Myocyte (in vitro differentiated cells): ENCODE results near the gene TKTL1. TPM values are rescaled to one million over a fixed set of nuclear protein-coding genes. Genes with fewer than 3 reads are reported as not detected.
"Not testable (repeated sequence)": the region's sequence is repeated elsewhere in the genome, so short reads cannot be mapped to it uniquely, and the experiment has no call there.

ENCODE experiments used
- DNase-seq: peaks from one replicate; pipeline ENCODE4 v3.0.0-alpha.2; 2012; ENCODE audit warnings: low read depth
- total RNA-seq: library from RNA; depleted of rRNA; stranded (reverse); fragments of >200 nt; gene quantifications from 2 replicates; pipeline ENCODE4 v1.2.3, GENCODE V29; 2014

TKTL1 gene
- total RNA-seq, 1 donor from 2014 or later = not detected

- DNase-seq = not testable (repeated sequence)
These were observed 47.5 kb downstream of the TKTL1 start for GRCh38 chrX:154343063-154343462.

- DNase-seq = not testable (repeated sequence)
These were observed 48.0 kb downstream of the TKTL1 start for GRCh38 chrX:154343620-154344019.

DNA sequence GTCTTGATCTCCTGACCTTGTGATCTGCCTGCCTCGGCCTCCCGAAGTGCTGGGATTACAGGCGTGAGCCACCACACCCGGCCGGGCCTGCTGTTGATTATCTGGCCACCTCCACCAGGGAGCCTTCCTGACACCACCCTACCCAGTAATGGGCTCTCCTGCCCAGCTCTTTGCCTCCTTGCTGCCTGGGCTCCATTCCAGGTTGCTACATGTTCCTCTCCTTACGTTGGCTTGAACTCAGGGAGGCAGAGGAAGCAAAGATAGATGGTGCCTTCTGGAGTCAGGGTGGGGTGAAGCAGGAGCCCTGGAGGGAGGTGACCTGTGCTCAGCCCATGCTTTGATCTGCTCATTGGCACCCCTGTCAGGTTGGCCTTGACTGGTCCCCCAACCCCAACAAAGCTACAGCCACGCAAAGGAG, 52.5 kb downstream of the TKTL1 start:
- no peak for DNase-seq

DNA sequence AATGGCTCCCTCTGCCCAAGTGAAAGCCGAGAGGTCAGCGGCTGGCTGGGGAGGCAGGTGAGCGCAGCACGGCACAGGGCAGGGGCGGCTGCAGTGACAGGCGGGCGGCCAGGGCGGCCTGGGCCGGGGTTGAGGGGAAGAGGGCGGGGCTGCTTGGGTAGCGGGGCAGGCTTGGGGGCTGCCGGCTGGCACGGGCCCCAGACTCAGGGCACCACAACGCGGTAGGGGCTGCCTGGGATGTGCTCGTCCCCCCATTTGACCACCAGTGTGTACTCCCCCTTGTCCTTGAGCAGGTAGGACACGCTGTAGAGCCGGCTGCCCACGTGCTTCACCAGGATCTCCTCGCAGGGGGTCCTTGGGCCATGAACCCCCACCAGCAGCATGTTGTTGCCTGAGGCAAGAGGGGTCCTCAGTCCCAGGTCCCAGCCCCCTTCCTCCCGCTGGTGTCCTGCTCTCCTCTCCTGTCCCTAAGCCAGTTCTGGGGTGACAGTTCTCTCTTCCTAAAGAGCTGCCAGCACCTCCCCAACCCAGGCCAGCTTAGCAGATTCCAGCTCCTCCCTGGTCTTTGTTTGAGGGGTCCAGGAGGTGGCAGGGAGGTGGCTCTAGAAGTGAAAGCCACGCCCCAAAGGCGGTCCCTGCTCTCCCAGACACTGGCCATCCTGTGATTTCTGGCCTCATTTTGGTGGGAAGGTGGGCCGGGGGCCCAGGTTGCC, 53.2 kb downstream of the TKTL1 start:
- no peak for DNase-seq

DNA sequence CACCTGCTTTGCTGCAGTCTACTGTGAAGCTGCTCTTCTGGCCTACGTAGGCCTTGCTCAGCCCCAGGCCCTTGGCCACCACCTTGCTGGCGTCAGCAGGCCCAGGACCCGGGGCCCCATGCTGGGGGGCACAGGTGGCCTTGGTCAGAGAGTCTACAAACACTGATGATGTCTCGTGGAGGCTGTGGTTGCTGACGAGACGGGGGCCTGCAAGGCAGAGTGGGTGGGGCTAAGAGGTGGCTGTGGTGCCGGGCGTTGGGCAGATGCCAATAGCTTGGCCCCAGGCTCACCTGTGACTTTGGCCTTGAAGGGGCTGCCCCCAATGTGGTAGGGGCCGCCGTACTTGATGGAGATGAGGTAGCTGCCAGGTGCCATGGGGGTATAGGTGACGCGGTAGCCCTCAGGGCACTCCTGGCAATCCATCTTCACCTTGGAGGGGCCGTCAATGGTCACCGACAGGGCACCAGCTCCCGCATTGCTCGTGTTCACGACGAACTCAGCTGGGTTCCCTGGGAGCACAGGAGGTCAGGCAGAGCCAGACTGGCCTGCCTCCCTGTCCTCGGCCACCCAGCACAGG, 53.9 kb downstream of the TKTL1 start:
- DNase-seq = no peak

DNA sequence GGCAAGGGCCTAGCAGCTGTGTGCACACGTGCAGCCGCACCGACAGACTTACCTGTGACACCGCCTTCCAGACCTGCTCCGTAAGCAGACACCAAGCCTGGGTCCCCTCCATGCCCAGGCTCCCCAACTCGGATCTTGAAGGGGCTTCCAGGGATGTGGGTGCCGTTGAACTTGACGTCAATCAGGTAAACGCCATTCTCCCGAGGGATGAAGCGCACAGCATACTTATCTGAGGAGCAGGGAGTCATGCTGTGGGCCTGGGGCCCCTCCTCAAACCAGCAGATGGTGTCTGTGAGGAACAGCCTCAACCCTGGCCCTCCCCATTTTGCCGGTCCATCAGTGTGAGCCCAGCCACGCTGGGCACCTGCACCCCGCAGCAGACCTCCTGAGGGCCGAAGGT, 54.4 kb downstream of the TKTL1 start:
- no peak for DNase-seq

GRCh38 chrX:154350429-154351182, 55.0 kb downstream of the TKTL1 start:
- DNase-seq = no peak

GRCh38 chrX:154351183-154352011, 55.8 kb downstream of the TKTL1 start:
- DNase-seq = no peak

- no peak for DNase-seq
These were observed 56.4 kb downstream of the TKTL1 start for GRCh38 chrX:154352012-154352401.

- DNase-seq = no peak
These were observed 56.9 kb downstream of the TKTL1 start for GRCh38 chrX:154352466-154352865.

- no peak for DNase-seq
These were observed 57.7 kb downstream of the TKTL1 start for GRCh38 chrX:154353172-154353843.

- DNase-seq = no peak
These were observed 58.4 kb downstream of the TKTL1 start for GRCh38 chrX:154354013-154354412.

GRCh38 chrX:154354516-154354915, 58.9 kb downstream of the TKTL1 start:
- DNase-seq = no peak

- no peak for DNase-seq
These were observed 59.6 kb downstream of the TKTL1 start for GRCh38 chrX:154355094-154355775.

DNA sequence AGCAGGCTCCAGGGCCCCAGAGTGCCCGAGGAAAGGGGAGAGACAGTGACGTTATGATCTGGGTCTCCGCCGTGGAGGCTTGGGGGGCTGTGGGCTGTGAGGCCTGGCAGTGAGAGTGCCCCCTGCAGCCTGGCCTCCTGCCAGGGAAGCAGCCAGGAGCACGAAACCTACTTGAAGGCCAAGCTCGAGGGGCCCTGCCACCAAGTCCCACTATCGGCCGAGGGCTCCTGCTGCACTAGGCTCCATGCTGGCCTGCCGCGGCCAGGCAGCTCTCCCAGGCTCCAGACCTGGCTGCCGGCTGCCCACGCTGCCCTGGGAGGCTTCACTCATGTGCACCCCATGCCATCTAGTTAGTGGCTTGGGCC, 60.2 kb downstream of the TKTL1 start:
- DNase-seq = no peak

DNA sequence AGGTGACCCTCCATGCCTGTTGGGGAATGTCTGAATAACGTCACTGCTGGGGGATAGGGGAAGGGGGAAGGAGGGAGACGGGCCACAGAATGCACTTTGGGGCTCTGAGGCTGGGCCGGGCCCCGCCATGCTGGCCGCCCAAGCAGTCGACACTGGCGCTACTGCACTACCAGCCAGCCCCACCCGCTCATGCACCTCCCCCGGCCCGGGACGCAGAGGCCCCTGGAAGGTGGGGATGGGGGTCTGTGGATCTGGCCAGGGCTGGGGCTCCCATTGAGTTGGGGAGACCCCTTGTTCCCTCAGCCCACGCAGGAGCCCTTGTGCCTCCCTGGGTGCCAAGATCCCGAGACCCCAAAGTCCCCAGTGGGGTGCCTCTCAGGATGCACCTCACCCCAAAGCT, 61.0 kb downstream of the TKTL1 start:
- no peak for DNase-seq

GRCh38 chrX:154357205-154357604, 61.6 kb downstream of the TKTL1 start:
- DNase-seq = no peak

GRCh38 chrX:154358011-154358410, 62.4 kb downstream of the TKTL1 start:
- no peak for DNase-seq

- DNase-seq = no peak
These were observed 63.2 kb downstream of the TKTL1 start for GRCh38 chrX:154358829-154359228.

DNA sequence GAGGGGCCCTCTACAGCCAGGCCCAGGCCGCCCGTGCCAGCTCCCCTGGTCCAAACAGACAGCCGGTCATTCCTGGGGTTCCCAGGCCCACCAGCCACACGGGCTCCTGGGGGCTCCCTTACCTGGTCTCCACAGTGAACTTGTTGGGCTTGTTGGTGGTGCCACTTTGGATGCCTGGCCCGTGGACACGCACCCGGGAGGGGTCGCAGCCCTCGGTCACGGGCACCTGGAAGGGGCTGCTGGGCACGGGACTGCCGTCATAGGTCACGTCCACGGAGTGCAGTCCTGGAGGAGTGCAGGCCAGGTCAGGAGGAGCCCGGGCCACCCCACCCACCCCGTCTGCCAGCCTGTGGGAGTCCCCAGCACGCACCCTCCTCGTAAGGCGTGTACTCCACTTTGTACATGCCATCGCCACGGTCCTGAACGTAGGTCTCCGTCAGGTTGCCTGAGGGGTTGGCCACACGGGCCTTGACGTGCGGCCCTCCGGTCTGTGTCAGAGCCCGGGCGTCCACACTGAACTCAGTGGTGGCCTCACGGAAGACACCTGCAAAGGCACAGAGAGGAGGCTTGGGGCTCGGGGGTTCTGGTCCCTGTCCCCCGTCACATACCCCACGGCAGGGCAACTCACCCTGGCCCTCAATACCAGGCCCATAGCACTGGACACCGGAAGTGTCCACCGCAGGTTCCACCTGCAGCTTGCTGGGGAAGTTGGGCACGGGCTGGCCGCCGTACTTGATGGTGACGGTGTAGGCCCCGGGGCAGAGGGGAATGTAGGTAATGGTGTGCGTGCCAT, 64.0 kb downstream of the TKTL1 start:
- no peak for DNase-seq
